DOHH2 (cell line): ENCODE results near the gene RHCG.

Experiments
- H3F3A ChIP-seq: fragments of 200-600 bp; sonication (generic), shearing (Covaris generic); 2 replicates; pipeline ENCODE4 v1.6.0; 2016; ENCODE audit warnings: antibody characterized with exemption, mild to moderate bottlenecking; ENCODE audit not compliant: control insufficient read depth, insufficient read depth
- H3K27ac ChIP-seq: fragments of 200-600 bp; sonication (generic); 2 replicates; pipeline ENCODE4 v1.5.1; 2014; ENCODE audit warnings: low read depth, mild to moderate bottlenecking, low read length, moderate library complexity
- H3K27me3 ChIP-seq: fragments of 200-600 bp; sonication (generic); 2 replicates; pipeline ENCODE4 v1.6.1; 2014; ENCODE audit warnings: mild to moderate bottlenecking, low read length, mixed read lengths; ENCODE audit not compliant: control insufficient read depth
- H3K36me3 ChIP-seq: fragments of 200-600 bp; sonication (generic); 2 replicates; pipeline ENCODE4 v1.6.1; 2014; ENCODE audit warnings: mild to moderate bottlenecking, low read length, moderate library complexity, mixed read lengths; ENCODE audit not compliant: control insufficient read depth
- H3K4me1 ChIP-seq: fragments of 200-600 bp; sonication (generic); 2 replicates; pipeline ENCODE4 v1.6.1; 2014; ENCODE audit warnings: mild to moderate bottlenecking, low read length, mixed read lengths; ENCODE audit not compliant: control insufficient read depth
- H3K4me2 ChIP-seq: fragments of 200-600 bp; sonication (generic); 2 replicates; pipeline ENCODE4 v1.6.0; 2014; ENCODE audit warnings: mild to moderate bottlenecking, low read length, moderate library complexity
- H3K4me3 ChIP-seq: fragments of 200-600 bp; sonication (generic); 2 replicates; pipeline ENCODE4 v1.5.1; 2014; ENCODE audit warnings: mild to moderate bottlenecking, low read length, mixed read lengths
- H3K79me2 ChIP-seq: fragments of 200-600 bp; sonication (generic); 2 replicates; pipeline ENCODE4 v1.6.1; 2014; ENCODE audit warnings: mild to moderate bottlenecking, low read length, mixed read lengths; ENCODE audit not compliant: control insufficient read depth
- H3K9me2 ChIP-seq: fragments of 200-600 bp; sonication (generic); replicated peaks from 2 replicates; pipeline ENCODE4 v1.6.1; 2014; ENCODE audit warnings: mild to moderate bottlenecking, low read length, mixed read lengths; ENCODE audit not compliant: control insufficient read depth
- H3K9me3 ChIP-seq: fragments of 200-600 bp; sonication (generic); 2 replicates; pipeline ENCODE4 v1.6.1; 2014; ENCODE audit warnings: antibody characterized with exemption, low read length, mixed read lengths; ENCODE audit not compliant: control insufficient read depth, insufficient read depth
- H4K20me1 ChIP-seq: fragments of 200-600 bp; sonication (generic); 2 replicates; pipeline ENCODE4 v1.6.0; 2014; ENCODE audit warnings: low read depth, mild to moderate bottlenecking, antibody characterized with exemption, low read length, moderate library complexity; ENCODE audit not compliant: control insufficient read depth, insufficient read depth
- EZH2phosphoT487 ChIP-seq: fragments of 200-600 bp; sonication (generic); IDR thresholded peaks from 2 replicates; pipeline ENCODE4 v1.6.1; 2017; ENCODE audit warnings: borderline replicate concordance, mild to moderate bottlenecking, antibody characterized with exemption, low read length, moderate library complexity, mixed read lengths
- TF ChIP-seq, protein P1 (sequence below): fragments of 200-600 bp; sonication (generic); IDR thresholded peaks from one replicate; pipeline ENCODE4 v1.5.1; 2014; ENCODE audit warnings: antibody characterized with exemption, mild to moderate bottlenecking, low read depth, low read length; ENCODE audit not compliant: poor library complexity, severe bottlenecking

The RHCG gene

DNA sequence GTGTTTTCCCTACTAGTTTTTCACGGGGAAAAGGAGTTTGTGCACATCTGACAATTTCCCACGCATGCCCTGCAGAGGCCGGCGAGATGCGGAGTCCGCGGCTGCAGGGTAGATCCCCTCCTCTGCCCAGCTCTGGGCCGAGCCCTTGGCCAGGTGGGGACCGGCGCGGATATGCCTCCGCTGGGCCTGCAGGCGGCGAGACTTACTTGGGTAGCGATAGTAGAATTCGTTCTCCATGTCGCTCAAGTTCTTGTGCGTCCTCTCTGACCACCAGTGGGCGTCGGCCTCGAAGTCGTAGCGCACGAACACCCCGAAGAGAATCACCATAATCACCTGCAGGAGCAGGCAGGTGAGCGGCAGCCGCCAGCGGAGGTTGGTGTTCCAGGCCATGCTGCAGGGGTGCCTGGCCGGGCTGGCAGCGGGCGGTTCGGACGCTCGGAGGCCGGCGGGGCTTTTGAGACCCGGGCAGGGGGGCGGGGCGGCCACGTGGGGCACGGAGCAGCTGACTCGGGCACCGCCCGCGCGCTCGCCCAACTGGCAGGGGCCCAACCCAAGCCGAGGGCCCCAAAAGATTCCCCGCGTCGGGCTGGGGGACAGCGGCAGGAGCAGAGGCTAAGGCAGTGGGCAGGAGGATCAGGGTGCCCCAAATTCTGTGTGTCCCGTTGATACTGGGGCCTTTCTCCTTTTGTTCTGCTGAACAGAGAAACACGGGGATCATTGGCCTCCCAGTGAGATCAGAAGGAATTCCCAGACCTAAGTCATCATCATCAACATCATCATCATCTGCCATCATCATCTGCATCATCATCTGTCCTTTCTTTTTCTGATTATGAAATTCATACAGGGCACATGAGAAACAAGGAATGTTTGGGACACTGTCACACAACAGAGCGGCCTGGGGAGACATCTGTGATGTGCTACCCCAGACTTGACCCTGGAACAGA lies at the start of gene RHCG:
TSS of gene RHCG (minus strand) at position 429 of the 944 bp plus-strand sequence. CDS start at position 390, 39 bp downstream.
- H3K9me3 ChIP-seq: no peaks in the 10 kb centered on the region
- H4K20me1 ChIP-seq: no peaks in the 10 kb centered on the region
- no peaks in the 10 kb centered on the region for H3K36me3 ChIP-seq
- no peak within 1 kb of the TSS for H3K4me2 ChIP-seq
- no peaks in the 10 kb centered on the region for H3K79me2 ChIP-seq
- TF ChIP-seq EZH2phosphoT487: no peak
- TF ChIP-seq, protein P1, sequence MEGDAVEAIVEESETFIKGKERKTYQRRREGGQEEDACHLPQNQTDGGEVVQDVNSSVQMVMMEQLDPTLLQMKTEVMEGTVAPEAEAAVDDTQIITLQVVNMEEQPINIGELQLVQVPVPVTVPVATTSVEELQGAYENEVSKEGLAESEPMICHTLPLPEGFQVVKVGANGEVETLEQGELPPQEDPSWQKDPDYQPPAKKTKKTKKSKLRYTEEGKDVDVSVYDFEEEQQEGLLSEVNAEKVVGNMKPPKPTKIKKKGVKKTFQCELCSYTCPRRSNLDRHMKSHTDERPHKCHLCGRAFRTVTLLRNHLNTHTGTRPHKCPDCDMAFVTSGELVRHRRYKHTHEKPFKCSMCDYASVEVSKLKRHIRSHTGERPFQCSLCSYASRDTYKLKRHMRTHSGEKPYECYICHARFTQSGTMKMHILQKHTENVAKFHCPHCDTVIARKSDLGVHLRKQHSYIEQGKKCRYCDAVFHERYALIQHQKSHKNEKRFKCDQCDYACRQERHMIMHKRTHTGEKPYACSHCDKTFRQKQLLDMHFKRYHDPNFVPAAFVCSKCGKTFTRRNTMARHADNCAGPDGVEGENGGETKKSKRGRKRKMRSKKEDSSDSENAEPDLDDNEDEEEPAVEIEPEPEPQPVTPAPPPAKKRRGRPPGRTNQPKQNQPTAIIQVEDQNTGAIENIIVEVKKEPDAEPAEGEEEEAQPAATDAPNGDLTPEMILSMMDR: no peak
- H3K27me3 ChIP-seq: peaks cover 2% of the 10 kb centered on the region; the same call in 1 of the 2 replicates
- H3K27ac ChIP-seq: no peak within 1 kb of the TSS
- H3K4me1 ChIP-seq: no peaks in the 10 kb centered on the region
- H3K9me2 ChIP-seq: no peaks in the 10 kb centered on the region
- no peak within 1 kb of the TSS for H3K4me3 ChIP-seq
- H3F3A ChIP-seq: no peaks in the 10 kb centered on the region

DNA sequence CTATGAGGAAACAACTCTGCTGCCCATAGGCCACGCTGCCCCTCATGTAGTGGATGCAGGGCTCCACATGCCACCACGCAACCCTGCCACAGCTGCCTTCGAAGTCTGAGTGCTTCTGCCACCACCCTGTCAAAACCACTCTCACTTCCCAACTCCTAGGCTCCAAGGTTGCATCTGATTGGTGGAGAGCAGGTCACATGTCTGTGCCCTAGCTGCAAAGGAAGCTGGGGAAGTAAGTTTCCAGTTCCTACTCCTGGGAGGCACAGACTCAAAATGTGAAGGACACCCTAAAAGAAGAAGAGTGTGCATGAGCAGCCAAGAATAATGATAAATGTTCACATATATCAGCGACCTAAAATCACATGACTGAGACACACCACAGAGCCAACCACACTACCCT lies 47.0 kb upstream of the RHCG start:
- Histone ChIP-seq H3K79me2 (no peaks in the 10 kb centered on the region), H3K4me2 (no peak overlapping the region), H3K36me3 (no peaks in the 10 kb centered on the region), H3K27me3 (no peaks in the 10 kb centered on the region), H3F3A (no peaks in the 10 kb centered on the region), H3K9me3 (peaks cover 6% of the 10 kb centered on the region; the same call in 1 of the 2 replicates), H4K20me1 (no peaks in the 10 kb centered on the region), H3K27ac (no peak overlapping the region), H3K9me2 (no peaks in the 10 kb centered on the region), H3K4me1 (peaks cover 2% of the 10 kb centered on the region; the same call in 1 of the 2 replicates), H3K4me3 (no peak overlapping the region)
- TF ChIP-seq, protein P1: no peak

DNA sequence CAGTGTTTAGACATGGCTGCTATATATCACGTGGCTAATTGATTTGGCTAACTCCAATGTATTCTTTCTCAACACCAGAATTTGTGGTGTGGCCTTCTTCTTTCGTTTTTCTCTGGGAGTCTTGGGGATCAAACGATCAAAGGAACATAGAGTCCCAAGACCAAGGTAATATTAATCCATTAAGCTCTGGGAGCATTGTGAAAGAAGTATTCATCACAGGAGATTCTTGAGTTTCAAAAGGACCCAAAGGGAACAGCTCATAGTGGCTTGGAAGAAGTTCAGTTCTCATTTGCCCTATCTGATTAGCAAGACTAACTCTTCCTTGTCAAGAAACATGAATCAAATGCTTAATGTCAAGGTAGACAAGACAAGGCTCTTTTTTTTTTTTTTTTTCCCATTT lies 46.0 kb upstream of the RHCG start:
- no peaks in the 10 kb centered on the region for H3F3A ChIP-seq
- H4K20me1 ChIP-seq: no peaks in the 10 kb centered on the region
- H3K27ac ChIP-seq: no peak overlapping the region
- H3K9me2 ChIP-seq: no peaks in the 10 kb centered on the region
- no peaks in the 10 kb centered on the region for H3K4me1 ChIP-seq
- H3K4me3 ChIP-seq: no peak overlapping the region
- H3K27me3 ChIP-seq: no peaks in the 10 kb centered on the region
- no peak overlapping the region for H3K4me2 ChIP-seq
- TF ChIP-seq, protein P1: no peak
- TF ChIP-seq EZH2phosphoT487: no peak
- H3K9me3 ChIP-seq: peaks cover 6% of the 10 kb centered on the region; the same call in 1 of the 2 replicates
- no peaks in the 10 kb centered on the region for H3K36me3 ChIP-seq
- H3K79me2 ChIP-seq: no peaks in the 10 kb centered on the region
